Measurements from ENCODE around the gene SPTBN4.
A peak's percentile ranks its signal among the peaks of the same experiment; 100 is the strongest.

The SPTBN4 gene

GRCh38 chr19:40466985-40467734 is at the start of gene SPTBN4:
Gene SPTBN4, plus strand, starts transcription at chr19:40467001. Its CDS starts 5,621 bp downstream, at chr19:40472622.
- no peaks in the 10 kb centered on the region for H3K9me3 ChIP-seq (ENCODE audit: control insufficient read depth, insufficient read depth, low read length)
- peaks cover 3% of the 10 kb centered on the region for H3K4me1 ChIP-seq (ENCODE audit: control insufficient read depth, insufficient read depth, low read length)
- H3K36me3 ChIP-seq (ENCODE audit: control insufficient read depth, insufficient read depth, low read length), result no peaks in the 10 kb centered on the region
- H3K27me3 ChIP-seq (ENCODE audit: control insufficient read depth, insufficient read depth, low read length), result peaks cover 28% of the 10 kb centered on the region
- no peak within 1 kb of the TSS for H3K9ac ChIP-seq (ENCODE audit: low read depth, low read length)
- H3K4me3 ChIP-seq (ENCODE audit: low read depth, low read length), result peak within 1 kb of the TSS; percentile 39

DNA sequence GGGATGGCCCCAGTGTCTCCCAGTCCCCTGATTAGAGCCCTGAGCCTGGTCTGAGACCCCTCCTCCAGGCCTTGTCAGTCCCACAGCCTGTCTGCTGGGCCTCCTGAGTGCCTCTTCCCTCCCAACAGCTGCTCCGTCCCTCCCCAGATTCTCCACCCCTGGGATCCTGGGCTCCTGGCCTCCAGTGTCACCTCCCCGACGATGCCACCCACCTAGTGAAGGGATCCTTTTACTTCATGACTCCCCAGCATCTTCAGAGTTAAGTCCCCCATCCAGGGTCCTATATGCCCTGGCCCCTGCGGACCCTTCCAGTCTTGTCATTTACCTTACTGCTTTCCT is 49.2 kb upstream of the SPTBN4 start:
- Histone ChIP-seq H3K36me3 (ENCODE audit: control insufficient read depth, insufficient read depth, low read length) (peaks cover 2% of the 10 kb centered on the region), H3K9me3 (ENCODE audit: control insufficient read depth, insufficient read depth, low read length) (no peaks in the 10 kb centered on the region), H3K4me3 (ENCODE audit: low read depth, low read length) (no peak overlapping the region), H3K27me3 (ENCODE audit: control insufficient read depth, insufficient read depth, low read length) (no peaks in the 10 kb centered on the region), H3K4me1 (ENCODE audit: control insufficient read depth, insufficient read depth, low read length) (peaks cover 3% of the 10 kb centered on the region), H3K9ac (ENCODE audit: low read depth, low read length) (peak overlapping the region; percentile 26)

DNA sequence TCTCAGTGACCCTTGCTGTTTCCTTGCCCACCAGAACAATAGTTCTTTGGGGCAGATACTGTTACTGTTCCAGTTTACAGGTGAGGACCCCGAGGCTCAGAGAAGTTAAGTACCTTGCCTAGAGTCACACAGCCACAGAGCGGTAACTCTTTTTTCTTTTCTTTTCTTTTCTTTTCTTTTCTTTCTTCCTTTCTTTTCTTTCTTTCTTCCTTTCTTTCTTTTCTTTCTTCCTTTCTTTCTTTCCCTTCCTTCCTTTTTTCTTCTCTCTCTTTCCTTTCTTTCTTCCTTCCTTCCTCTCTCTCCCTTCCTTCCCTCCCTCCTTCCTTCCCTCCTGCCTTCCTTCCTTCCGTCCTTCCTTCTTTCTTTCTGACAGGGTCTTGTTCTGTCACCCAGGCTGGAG is 48.8 kb upstream of the SPTBN4 start:
- Histone ChIP-seq H3K9ac (ENCODE audit: low read depth, low read length) (no peak overlapping the region), H3K4me3 (ENCODE audit: low read depth, low read length) (no peak overlapping the region), H3K27me3 (ENCODE audit: control insufficient read depth, insufficient read depth, low read length) (no peaks in the 10 kb centered on the region), H3K9me3 (ENCODE audit: control insufficient read depth, insufficient read depth, low read length) (no peaks in the 10 kb centered on the region), H3K4me1 (ENCODE audit: control insufficient read depth, insufficient read depth, low read length) (peaks cover 3% of the 10 kb centered on the region), H3K36me3 (ENCODE audit: control insufficient read depth, insufficient read depth, low read length) (peaks cover 4% of the 10 kb centered on the region)

GRCh38 chr19:40419066-40419612 is 47.7 kb upstream of the SPTBN4 start:
- H3K9ac ChIP-seq (ENCODE audit: low read depth, low read length), result no peak overlapping the region
- H3K4me3 ChIP-seq (ENCODE audit: low read depth, low read length), result no peak overlapping the region
- no peaks in the 10 kb centered on the region for H3K9me3 ChIP-seq (ENCODE audit: control insufficient read depth, insufficient read depth, low read length)
- peaks cover 4% of the 10 kb centered on the region for H3K36me3 ChIP-seq (ENCODE audit: control insufficient read depth, insufficient read depth, low read length)
- H3K27me3 ChIP-seq (ENCODE audit: control insufficient read depth, insufficient read depth, low read length), result no peaks in the 10 kb centered on the region
- H3K4me1 ChIP-seq (ENCODE audit: control insufficient read depth, insufficient read depth, low read length), result peaks cover 3% of the 10 kb centered on the region

GRCh38 chr19:40419780-40420179 is 47.0 kb upstream of the SPTBN4 start:
- Histone ChIP-seq H3K9ac (ENCODE audit: low read depth, low read length) (no peak overlapping the region), H3K4me3 (ENCODE audit: low read depth, low read length) (no peak overlapping the region), H3K27me3 (ENCODE audit: control insufficient read depth, insufficient read depth, low read length) (no peaks in the 10 kb centered on the region), H3K4me1 (ENCODE audit: control insufficient read depth, insufficient read depth, low read length) (peaks cover 3% of the 10 kb centered on the region), H3K9me3 (ENCODE audit: control insufficient read depth, insufficient read depth, low read length) (no peaks in the 10 kb centered on the region), H3K36me3 (ENCODE audit: control insufficient read depth, insufficient read depth, low read length) (peaks cover 4% of the 10 kb centered on the region)

DNA sequence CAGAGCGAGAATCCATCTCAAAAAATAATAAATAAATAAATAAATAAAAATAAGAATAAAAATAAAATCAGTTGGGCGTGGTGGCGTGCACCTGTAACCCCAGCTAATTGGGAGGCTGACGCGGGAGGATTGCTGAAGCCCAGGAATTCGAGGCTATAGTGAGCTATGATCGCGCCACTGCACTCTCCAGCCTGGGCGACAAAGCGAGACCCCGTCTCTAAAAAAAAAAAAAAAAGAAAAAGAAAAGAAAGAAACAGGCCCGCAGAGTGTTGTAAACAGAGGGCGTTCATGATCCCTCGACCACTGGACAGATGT is 46.4 kb upstream of the SPTBN4 start:
- H3K9ac ChIP-seq (ENCODE audit: low read depth, low read length), result peak overlapping the region; percentile 70
- no peaks in the 10 kb centered on the region for H3K9me3 ChIP-seq (ENCODE audit: control insufficient read depth, insufficient read depth, low read length)
- peaks cover 4% of the 10 kb centered on the region for H3K36me3 ChIP-seq (ENCODE audit: control insufficient read depth, insufficient read depth, low read length)
- H3K4me3 ChIP-seq (ENCODE audit: low read depth, low read length), result peak overlapping the region; percentile 81
- peaks cover 3% of the 10 kb centered on the region for H3K4me1 ChIP-seq (ENCODE audit: control insufficient read depth, insufficient read depth, low read length)
- H3K27me3 ChIP-seq (ENCODE audit: control insufficient read depth, insufficient read depth, low read length), result no peaks in the 10 kb centered on the region

DNA sequence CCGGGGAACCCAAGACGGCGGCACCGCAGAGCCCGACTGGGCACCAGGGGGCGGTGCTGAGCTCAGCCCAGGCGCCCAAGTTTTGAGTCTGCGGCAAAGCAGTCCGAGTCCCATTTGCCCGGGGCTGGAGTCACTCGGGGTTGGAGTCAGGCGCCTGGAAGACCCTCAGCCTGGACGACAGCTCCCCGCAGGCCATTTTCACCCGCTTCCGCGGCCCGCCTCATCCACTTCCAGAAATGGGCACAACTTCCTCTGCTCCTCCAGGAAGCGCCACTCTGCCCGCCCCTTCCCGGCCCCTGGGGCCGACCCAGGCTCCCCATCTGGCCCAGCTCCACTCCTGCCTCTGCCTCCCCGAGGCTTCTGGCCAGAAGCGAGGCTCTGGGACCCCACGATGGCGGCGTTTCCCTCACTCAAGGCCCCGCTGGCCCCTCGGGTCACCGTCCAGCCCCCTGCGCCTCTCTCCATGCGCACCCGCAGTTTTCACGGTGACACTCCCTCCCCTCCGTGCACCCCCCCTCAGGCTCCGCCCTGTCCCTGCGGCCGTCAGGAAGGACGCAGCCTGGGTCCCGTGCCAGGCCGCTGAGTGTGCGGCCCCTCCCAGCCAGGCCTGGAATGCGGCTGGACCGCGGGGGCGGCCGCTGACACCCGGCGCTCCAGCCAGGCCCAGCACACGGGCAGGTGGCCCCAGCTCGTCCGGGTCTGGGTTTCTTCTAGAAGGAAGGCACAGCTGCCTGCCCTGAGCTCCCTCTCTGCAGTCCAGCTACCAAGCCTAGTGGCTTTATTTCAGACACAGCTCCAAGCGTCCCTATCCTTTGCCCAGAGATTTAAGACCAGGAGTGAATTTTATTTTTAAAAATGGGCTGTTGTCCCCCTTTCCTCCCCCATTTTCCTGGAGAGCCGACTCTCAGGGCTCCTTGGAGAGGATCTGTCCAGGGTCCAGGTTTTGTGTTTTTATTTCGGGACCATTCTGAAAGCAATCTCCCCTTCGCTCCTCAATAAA is 45.7 kb upstream of the SPTBN4 start:
- Histone ChIP-seq H3K27me3 (ENCODE audit: control insufficient read depth, insufficient read depth, low read length) (no peaks in the 10 kb centered on the region), H3K4me3 (ENCODE audit: low read depth, low read length) (peak overlapping the region; percentile 81), H3K4me1 (ENCODE audit: control insufficient read depth, insufficient read depth, low read length) (peaks cover 3% of the 10 kb centered on the region), H3K9ac (ENCODE audit: low read depth, low read length) (peak overlapping the region; percentile 70), H3K36me3 (ENCODE audit: control insufficient read depth, insufficient read depth, low read length) (peaks cover 4% of the 10 kb centered on the region), H3K9me3 (ENCODE audit: control insufficient read depth, insufficient read depth, low read length) (no peaks in the 10 kb centered on the region)

DNA sequence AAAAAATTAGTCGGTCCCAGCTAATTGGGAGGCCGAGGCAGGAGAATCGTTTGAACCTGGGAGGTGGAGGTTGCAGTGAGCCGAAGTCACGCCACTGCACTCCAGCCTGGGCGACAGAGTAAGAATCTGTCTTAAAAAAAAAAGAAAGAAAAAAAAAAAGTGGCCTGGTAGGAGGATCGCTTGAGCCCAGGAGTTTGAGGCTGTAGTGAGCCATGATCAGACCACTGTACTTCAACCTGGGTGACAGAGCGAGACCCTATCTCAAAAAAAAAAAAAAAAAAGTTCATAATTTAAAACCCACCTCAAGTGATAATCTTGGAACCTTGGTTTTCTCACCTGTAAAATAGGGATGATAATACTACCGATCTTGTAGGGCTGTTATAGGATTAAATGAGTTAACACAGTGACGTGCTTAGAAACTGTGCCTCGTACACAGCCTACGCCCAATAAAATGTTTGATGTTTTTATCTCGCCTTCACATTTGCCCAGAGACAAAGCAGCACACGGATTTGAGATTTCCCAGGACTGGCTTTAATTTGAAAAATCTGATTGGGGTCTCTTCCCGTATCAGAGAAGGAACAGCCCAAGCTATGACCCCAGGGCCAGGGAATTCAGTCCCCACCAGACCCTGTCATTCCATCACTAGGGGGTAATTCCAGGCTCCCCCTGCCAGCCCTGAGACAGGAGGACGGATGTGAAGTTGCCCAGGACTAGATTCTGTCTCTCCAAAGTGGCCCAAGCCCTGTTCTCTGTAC is 44.6 kb upstream of the SPTBN4 start:
- Histone ChIP-seq H3K9me3 (ENCODE audit: control insufficient read depth, insufficient read depth, low read length) (no peaks in the 10 kb centered on the region), H3K9ac (ENCODE audit: low read depth, low read length) (no peak overlapping the region), H3K4me1 (ENCODE audit: control insufficient read depth, insufficient read depth, low read length) (peaks cover 3% of the 10 kb centered on the region), H3K4me3 (ENCODE audit: low read depth, low read length) (no peak overlapping the region), H3K27me3 (ENCODE audit: control insufficient read depth, insufficient read depth, low read length) (no peaks in the 10 kb centered on the region), H3K36me3 (ENCODE audit: control insufficient read depth, insufficient read depth, low read length) (peaks cover 4% of the 10 kb centered on the region)

DNA sequence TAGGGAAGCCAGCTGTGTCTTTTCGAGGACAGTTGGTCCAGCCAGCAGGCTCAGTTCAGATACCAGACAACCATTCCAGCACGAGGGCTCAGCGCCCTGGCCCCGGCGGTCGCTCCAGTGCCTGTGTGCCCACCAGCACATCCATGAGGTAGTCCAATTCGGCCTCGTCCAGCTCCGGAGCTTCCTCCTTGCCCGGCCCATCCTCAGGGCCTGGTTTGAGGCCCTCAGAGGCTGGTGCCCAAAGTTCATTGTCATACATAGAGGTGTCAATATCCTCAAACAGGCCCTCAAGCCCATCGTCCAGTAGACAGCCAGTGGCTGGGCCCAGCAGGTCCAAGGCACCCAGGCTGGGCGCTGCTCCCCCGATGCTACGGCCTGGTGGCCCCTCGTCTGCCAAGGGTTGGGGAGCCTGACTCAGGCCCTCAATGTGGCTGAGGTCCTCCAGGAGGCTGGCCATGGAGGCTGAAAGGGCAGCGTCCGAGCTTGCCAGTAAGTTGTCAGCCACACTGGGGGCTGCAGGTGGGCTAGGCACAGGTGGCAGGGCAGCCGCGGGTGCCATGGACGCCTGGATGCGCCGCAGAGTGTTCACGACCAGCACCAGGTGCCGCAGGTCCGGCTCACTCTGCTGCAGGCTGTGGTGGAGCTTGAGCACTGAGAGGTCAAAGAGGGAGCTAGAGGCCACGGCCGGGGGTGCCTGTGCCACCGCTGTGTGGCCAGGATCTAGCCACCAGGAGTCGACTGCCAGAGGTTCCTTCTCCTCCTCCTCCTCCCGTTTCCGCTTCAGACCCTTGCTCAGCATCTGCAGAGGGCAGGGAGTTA is 43.8 kb upstream of the SPTBN4 start:
- Histone ChIP-seq H3K4me3 (ENCODE audit: low read depth, low read length) (no peak overlapping the region), H3K9ac (ENCODE audit: low read depth, low read length) (no peak overlapping the region)

GRCh38 chr19:40423938-40424337 is 42.9 kb upstream of the SPTBN4 start:
- no peak overlapping the region for H3K4me3 ChIP-seq (ENCODE audit: low read depth, low read length)
- no peaks in the 10 kb centered on the region for H3K27me3 ChIP-seq (ENCODE audit: control insufficient read depth, insufficient read depth, low read length)
- H3K4me1 ChIP-seq (ENCODE audit: control insufficient read depth, insufficient read depth, low read length), result peaks cover 3% of the 10 kb centered on the region
- peaks cover 4% of the 10 kb centered on the region for H3K36me3 ChIP-seq (ENCODE audit: control insufficient read depth, insufficient read depth, low read length)
- H3K9me3 ChIP-seq (ENCODE audit: control insufficient read depth, insufficient read depth, low read length), result no peaks in the 10 kb centered on the region
- H3K9ac ChIP-seq (ENCODE audit: low read depth, low read length), result no peak overlapping the region

More for the DNA sequence above, 43.8 kb upstream of the SPTBN4 start:
- H3K27me3 ChIP-seq (ENCODE audit: control insufficient read depth, insufficient read depth, low read length), result no peaks in the 10 kb centered on the region
- H3K4me1 ChIP-seq (ENCODE audit: control insufficient read depth, insufficient read depth, low read length), result peaks cover 3% of the 10 kb centered on the region
- peaks cover 4% of the 10 kb centered on the region for H3K36me3 ChIP-seq (ENCODE audit: control insufficient read depth, insufficient read depth, low read length)
- no peaks in the 10 kb centered on the region for H3K9me3 ChIP-seq (ENCODE audit: control insufficient read depth, insufficient read depth, low read length)

Measured in iPS-15b (cell line).